Cardiac fibroblast (primary cell): ENCODE data around the gene RPL29.

Experiments
- DNase-seq, 2 donors: peaks; one replicate each; pipeline versions ENCODE4 v3.0.0 to v3.0.0-alpha.2; 2010; ENCODE audit warnings: low read depth in 2 of 2
- H3K4me3 ChIP-seq, 2 donors: replicated peaks in 1 of 2; 1 replicate in 1 of 2; 2 replicates in 1 of 2; pipeline ENCODE4 v1.5.1; 2011; ENCODE audit warnings: low read depth in 2 of 2, low read length in 2 of 2, mild to moderate bottlenecking in 2 of 2, moderate library complexity in 1 of 2
- CTCF ChIP-seq: IDR thresholded peaks from one replicate; pipeline ENCODE4 v1.5.1; 2011; ENCODE audit warnings: low read depth, mild to moderate bottlenecking, low read length, inconsistent platforms

RPL29 gene

DNA sequence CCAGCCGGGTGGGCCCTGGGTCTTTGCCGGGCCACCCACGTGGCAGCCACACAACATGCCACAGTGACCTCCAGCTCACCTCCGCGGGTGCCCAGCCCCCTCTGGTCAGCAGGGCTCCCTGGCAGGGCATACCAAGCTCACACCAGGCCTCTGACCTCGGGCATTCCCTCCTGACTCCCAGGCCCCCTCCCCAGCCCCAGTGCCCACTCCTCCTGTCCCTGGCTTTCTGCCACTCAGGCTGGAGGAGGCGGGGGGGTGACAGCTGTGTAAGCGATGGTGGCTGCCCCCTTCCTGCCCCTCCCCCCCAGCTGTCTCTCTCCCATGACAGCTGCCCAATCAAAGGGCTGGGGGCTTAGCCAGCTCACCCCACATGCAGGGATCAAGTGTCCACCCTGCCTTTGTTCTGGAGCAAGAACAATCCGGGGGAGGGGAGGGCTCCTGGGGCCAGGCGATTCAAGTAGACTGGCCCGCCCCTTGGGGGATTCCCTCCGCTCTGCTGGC is 31.7 kb downstream of the RPL29 start:
- H3K4me3 ChIP-seq, result no peak overlapping the region
- no peak for DNase-seq
- no peak for TF ChIP-seq CTCF

DNA sequence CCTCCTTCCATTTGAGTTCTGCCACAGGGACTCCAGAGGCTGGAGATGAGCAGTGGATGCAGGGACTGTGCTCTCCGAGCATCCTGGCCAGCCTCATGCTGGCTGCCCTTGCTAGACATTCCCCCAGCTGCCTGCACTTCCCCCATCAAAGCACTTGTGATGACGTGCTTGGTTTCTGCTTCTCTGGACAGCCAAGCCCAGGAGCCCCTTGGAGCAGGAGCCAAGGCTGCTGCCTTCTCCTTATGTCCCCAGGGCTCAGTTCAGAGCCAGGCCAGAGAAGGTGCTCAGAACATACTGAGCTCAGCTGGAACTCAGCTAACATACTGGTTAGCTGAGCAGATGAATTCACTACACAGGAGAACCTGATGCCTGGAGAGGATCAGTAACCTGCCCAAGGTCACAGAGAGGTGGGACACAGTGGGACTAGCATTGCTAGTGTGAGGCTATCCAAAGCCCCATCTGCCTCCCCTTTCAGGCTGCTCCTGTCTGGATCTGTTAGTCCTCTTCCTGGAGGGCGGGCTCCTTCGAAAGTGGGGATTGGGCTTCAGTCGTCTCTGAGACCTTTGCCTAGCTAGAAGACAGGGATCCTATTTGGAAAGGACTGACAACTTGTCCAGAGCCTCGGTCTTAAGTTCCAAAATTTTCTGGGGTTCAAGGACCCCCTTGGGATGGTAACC is 32.7 kb downstream of the RPL29 start:
- no peak overlapping the region for H3K4me3 ChIP-seq
- peak in 1 of 2 donors; percentile 12 for DNase-seq
- TF ChIP-seq CTCF, result no peak

- no peak for TF ChIP-seq CTCF
- no peak for DNase-seq
- H3K4me3 ChIP-seq, result no peak overlapping the region
These were observed 33.8 kb downstream of the RPL29 start for GRCh38 chr3:51961602-51962569.

DNA sequence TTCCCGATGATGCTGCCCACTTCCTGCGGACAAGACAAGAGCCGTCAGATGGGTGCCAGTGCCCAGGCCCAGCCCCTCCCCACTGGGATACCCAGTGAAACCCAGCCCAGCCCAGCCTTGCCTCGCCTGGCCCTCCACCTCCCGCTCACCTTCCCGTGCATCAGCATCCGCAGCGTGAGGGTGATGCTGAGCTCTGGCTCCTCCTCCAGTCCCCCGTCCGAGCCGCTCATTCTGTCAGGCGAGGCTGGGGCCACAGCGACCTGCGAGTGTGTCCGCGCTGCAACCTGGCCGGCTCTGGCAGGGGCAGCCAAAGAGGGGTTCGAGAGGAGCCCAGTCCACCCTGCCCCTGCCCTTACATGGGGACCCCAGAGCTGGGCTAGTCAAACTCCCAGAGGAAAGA is 34.7 kb downstream of the RPL29 start:
- H3K4me3 ChIP-seq, result no peak overlapping the region
- no peak for TF ChIP-seq CTCF
- DNase-seq, result no peak

DNA sequence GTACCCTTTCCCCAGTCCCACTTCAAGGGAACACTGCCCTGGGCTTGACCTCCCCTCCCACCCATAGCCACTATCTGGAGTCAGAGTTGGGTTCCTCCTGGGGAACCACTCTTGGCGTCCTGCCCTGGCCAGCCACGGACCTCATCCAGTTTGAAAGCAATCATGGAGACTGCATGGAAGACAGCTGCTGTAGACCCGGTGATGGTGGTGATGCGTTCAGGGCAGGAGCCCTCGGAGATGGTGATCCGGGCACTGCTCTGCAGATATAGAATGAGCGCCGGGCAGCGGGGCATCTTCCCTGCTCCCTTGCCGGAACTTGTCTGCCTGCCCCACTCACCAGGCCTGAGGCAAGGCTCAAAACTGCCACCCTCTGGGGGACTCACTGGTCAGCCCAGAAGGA is 35.3 kb downstream of the RPL29 start:
- no peak for TF ChIP-seq CTCF
- H3K4me3 ChIP-seq, result no peak overlapping the region
- no peak for DNase-seq

- no peak for DNase-seq
- TF ChIP-seq CTCF, result no peak
- H3K4me3 ChIP-seq, result no peak overlapping the region
These were observed 36.0 kb downstream of the RPL29 start for GRCh38 chr3:51959651-51960050.
